Fibroblast of pulmonary artery (primary cell): ENCODE measurements around the gene CASTOR1.

Source experiments
- DNase-seq: peaks from one replicate; pipeline ENCODE4 v3.0.0-alpha.2; 2010; ENCODE audit warnings: low read depth
- H3K4me3 ChIP-seq: replicated peaks from 2 replicates; pipeline ENCODE4 v1.5.1; 2011; ENCODE audit warnings: low read depth, mild to moderate bottlenecking, control low read depth, low read length, moderate library complexity
- TF ChIP-seq, protein P1 (sequence below): IDR thresholded peaks from 2 replicates; pipeline ENCODE4 v1.5.1; 2011; ENCODE audit warnings: mild to moderate bottlenecking, control low read depth, low read length, inconsistent platforms; ENCODE audit errors: missing control alignments

The CASTOR1 gene

DNA sequence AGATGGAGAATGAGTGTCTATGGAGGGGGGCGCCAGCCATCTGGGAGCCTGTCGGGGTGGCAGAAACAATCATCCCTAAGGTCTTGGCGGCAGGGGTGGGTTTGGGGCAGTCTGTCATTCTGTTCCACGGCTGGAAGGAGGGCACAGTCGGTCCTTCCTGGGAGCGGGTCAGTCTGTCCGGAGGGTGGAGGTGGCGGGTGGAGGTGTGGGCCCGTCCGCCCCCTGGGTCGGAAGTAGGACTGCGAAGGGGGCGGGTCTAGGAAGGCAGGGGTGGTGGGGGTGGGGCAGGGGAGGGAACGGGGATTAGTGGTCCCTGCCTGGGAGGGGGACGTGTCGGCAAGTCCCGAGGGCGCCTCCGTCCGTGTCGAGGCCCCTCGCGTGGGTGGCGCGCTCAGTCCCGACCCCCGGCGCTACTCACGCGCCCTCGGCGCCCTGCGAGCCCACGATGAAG, 37.0 kb upstream of the CASTOR1 start:
- H3K4me3 ChIP-seq, result peak overlapping the region; percentile 77
- no peak for DNase-seq
- TF ChIP-seq, protein P1, sequence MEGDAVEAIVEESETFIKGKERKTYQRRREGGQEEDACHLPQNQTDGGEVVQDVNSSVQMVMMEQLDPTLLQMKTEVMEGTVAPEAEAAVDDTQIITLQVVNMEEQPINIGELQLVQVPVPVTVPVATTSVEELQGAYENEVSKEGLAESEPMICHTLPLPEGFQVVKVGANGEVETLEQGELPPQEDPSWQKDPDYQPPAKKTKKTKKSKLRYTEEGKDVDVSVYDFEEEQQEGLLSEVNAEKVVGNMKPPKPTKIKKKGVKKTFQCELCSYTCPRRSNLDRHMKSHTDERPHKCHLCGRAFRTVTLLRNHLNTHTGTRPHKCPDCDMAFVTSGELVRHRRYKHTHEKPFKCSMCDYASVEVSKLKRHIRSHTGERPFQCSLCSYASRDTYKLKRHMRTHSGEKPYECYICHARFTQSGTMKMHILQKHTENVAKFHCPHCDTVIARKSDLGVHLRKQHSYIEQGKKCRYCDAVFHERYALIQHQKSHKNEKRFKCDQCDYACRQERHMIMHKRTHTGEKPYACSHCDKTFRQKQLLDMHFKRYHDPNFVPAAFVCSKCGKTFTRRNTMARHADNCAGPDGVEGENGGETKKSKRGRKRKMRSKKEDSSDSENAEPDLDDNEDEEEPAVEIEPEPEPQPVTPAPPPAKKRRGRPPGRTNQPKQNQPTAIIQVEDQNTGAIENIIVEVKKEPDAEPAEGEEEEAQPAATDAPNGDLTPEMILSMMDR, result no peak

- DNase-seq, result no peak
- TF ChIP-seq, protein P1, result no peak
- peak overlapping the region; percentile 77 for H3K4me3 ChIP-seq
Measured at GRCh38 chr22:30325724-30326254, 36.5 kb upstream of the CASTOR1 start.

GRCh38 chr22:30325065-30325720, 35.9 kb upstream of the CASTOR1 start:
- peak; percentile 82 for DNase-seq
- peak overlapping the region; percentile 77 for H3K4me3 ChIP-seq
- TF ChIP-seq, protein P1, result no peak

GRCh38 chr22:30324014-30324730, 34.9 kb upstream of the CASTOR1 start:
- no peak for DNase-seq
- peak overlapping the region; percentile 77 for H3K4me3 ChIP-seq
- TF ChIP-seq, protein P1, result no peak

DNA sequence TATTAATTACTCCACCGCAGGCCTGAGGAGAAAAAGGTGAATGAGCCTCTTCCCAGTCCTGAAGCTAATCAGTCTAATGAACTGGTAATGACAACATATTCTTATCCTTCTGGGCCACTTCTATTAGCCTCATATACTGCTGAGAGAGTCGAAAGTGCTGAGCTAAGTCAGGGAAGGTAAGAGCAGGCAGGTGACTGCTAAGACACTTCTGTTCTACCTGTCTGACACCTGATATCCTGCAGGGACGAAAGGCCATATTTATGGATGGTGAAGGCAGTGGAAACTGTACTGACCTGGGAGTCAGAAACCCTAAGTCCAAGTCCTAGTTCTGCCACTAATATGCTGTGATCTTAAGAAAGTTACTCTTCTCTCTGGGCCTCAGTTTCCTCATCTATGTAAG, 33.9 kb upstream of the CASTOR1 start:
- H3K4me3 ChIP-seq, result no peak overlapping the region
- DNase-seq, result no peak
- TF ChIP-seq, protein P1, result no peak

- no peak for DNase-seq
- TF ChIP-seq, protein P1, result no peak
- H3K4me3 ChIP-seq, result no peak overlapping the region
Measured at GRCh38 chr22:30321461-30321860, 32.2 kb upstream of the CASTOR1 start.
